SK-N-SH (cell line): ENCODE results near the gene CPZ.

ENCODE experiments used
- JUND ChIP-seq: IDR thresholded peaks from 2 replicates; pipeline ENCODE4 v1.4.0; 2012
- SIN3A ChIP-seq: IDR thresholded peaks from 2 replicates; pipeline ENCODE4 v1.6.1; 2012; ENCODE audit warnings: low read depth, mild to moderate bottlenecking, low read length, moderate library complexity, borderline replicate concordance
- YY1 ChIP-seq: IDR thresholded peaks from 2 replicates; pipeline ENCODE4 v1.4.0; 2012; ENCODE audit warnings: low read depth, mild to moderate bottlenecking

- TF ChIP-seq SIN3A: no peak
- no peak for TF ChIP-seq JUND
- no peak for TF ChIP-seq YY1
Observed at GRCh38 chr4:8588196-8588470, 4.4 kb upstream of the CPZ start.
